ENCODE results near the gene FKBP6. TPM values are rescaled to one million over a fixed set of nuclear protein-coding genes. Genes with fewer than 3 reads are reported as not detected.
A peak's percentile ranks its signal among the peaks of the same experiment; 100 is the strongest.
"Not testable (repeated sequence)": the region's sequence is repeated elsewhere in the genome, so short reads cannot be mapped to it uniquely, and the experiment has no call there.

FKBP6 gene
- polyA plus RNA-seq, 1 donor from 2014 or later, result not detected

DNA sequence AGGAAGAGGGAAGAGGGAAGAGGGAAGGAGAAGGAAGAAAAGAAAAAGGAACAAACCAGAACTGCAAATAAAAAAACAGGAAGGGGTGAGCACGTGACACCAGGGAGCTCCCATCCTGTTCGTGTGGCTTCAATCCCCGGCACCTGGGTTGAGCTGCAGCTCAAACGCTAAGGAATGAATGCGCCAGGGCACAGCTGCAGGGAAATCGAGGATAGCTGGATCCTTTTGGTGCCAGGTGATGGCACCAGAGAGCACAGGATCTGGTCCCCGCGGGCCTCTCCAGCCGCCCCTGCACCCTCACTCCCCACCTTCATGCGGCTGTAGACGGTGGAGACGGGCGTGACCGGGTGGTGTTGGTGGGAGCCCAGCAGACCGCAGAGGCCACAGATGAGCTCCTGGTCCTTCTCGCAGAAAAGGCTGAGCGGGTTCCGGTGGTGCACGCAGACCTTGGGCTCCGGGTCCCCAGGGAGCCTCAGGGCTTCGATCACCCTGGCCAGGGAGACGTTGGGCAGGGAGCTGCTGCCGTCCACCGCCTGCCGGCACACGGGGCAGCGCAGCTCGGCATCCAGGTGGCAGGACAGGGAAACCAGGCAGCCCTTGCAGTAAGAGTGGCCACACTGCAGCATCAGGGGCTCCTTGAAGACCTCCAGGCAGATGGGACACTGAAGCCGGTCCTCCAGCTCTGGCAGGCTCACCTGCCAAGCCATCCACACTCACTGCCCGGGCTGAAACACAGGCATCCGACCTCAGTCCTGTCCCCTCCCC lies 3.7 kb upstream of the FKBP6 start:
- not testable (repeated sequence) for H3K9me3 ChIP-seq (ENCODE audit: low read length); H3F3A ChIP-seq (ENCODE audit: insufficient read depth, low read length, poor library complexity, severe bottlenecking); H3K9ac ChIP-seq (ENCODE audit: low read length); H3K4me2 ChIP-seq (ENCODE audit: low read length); H3K79me2 ChIP-seq (replicated peaks; ENCODE audit: insufficient read depth, low read length); H3K27ac ChIP-seq (ENCODE audit: low read length); H3K27me3 ChIP-seq (ENCODE audit: insufficient read depth, low read depth, low read length); H3K4me3 ChIP-seq (ENCODE audit: low read length); H3K36me3 ChIP-seq (ENCODE audit: insufficient read depth, low read length); H2AFZ ChIP-seq (ENCODE audit: low read depth, low read length); H4K20me1 ChIP-seq (ENCODE audit: insufficient read depth); H3K9me2 ChIP-seq (ENCODE audit: insufficient read depth, low read length)
- TF ChIP-seq RAD21 (conservative IDR thresholded peaks at IDR 0.05), result peak; percentile 29
- TF ChIP-seq SMC3 (conservative IDR thresholded peaks at IDR 0.05; ENCODE audit: poor library complexity), result peak; percentile 35
- TF ChIP-seq CTCF (IDR thresholded peaks at IDR 0.05; ENCODE audit: poor library complexity, severe bottlenecking), result peak; percentile 51

DNA sequence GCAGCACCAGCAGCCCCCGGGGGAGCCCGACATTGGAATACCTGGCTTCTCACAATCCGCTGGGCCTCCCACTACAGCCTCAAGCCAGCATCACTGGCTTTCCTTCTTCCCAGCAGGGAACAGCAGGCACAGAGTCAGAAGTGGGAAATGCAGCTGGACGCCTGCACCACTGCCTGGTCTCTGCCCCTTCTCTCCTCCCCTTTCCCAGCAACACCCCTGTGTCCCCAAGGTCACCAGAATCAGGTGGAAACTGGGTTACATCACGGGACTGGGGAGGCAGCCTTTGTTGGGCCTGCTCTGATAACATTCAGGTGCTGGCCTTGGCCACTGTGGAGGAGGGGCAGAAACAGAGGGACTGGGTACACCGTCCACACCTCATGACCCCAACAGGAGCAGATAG lies 2.5 kb upstream of the FKBP6 start:
- H3K9me2 ChIP-seq (ENCODE audit: insufficient read depth, low read length); H3K27me3 ChIP-seq (ENCODE audit: insufficient read depth, low read depth, low read length); H3K4me2 ChIP-seq (ENCODE audit: low read length); H3K9ac ChIP-seq (ENCODE audit: low read length); H3K9me3 ChIP-seq (ENCODE audit: low read length); H4K20me1 ChIP-seq (ENCODE audit: insufficient read depth); H3K79me2 ChIP-seq (replicated peaks; ENCODE audit: insufficient read depth, low read length); H3K27ac ChIP-seq (ENCODE audit: low read length); H3K4me3 ChIP-seq (ENCODE audit: low read length); H3K36me3 ChIP-seq (ENCODE audit: insufficient read depth, low read length); H3F3A ChIP-seq (ENCODE audit: insufficient read depth, low read length, poor library complexity, severe bottlenecking); H2AFZ ChIP-seq (ENCODE audit: low read depth, low read length): not testable (repeated sequence)

DNA sequence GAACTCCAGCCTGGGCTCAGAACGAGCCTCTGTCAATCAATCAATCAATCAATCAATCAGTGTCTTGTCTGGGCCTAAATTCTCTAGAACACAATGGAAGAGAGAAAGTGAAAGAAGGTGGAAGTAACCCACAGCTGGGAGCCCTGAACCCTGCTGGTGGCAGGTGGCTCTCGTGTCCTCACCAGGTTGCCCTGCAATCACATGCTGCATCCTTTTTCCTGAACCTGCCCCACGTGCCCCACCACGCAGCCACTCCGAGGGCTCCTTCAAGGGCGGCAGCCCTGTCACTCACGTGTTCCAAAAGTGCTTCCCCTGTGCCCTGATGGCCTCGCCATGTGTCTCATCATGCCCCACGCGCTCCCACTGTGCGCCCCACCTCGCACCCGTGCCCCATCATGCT lies 512 bp upstream of the FKBP6 start:
- not testable (repeated sequence) for H3F3A ChIP-seq (ENCODE audit: insufficient read depth, low read length, poor library complexity, severe bottlenecking); H3K79me2 ChIP-seq (replicated peaks; ENCODE audit: insufficient read depth, low read length); H2AFZ ChIP-seq (ENCODE audit: low read depth, low read length); H4K20me1 ChIP-seq (ENCODE audit: insufficient read depth); H3K27me3 ChIP-seq (ENCODE audit: insufficient read depth, low read depth, low read length); H3K9ac ChIP-seq (ENCODE audit: low read length); H3K36me3 ChIP-seq (ENCODE audit: insufficient read depth, low read length); H3K4me2 ChIP-seq (ENCODE audit: low read length); H3K9me2 ChIP-seq (ENCODE audit: insufficient read depth, low read length); H3K4me3 ChIP-seq (ENCODE audit: low read length); H3K27ac ChIP-seq (ENCODE audit: low read length); H3K9me3 ChIP-seq (ENCODE audit: low read length)

- H3F3A ChIP-seq (ENCODE audit: insufficient read depth, low read length, poor library complexity, severe bottlenecking), result no peaks in the 10 kb centered on the region
- H3K36me3 ChIP-seq (ENCODE audit: insufficient read depth, low read length), result no peaks in the 10 kb centered on the region
- no peak overlapping the region for H3K4me3 ChIP-seq (ENCODE audit: low read length)
Observed at GRCh38 chr7:73328696-73329095, 735 bp downstream of the FKBP6 start.

More at GRCh38 chr7:73328696-73329095, 735 bp downstream of the FKBP6 start:
- Histone ChIP-seq H2AFZ (ENCODE audit: low read depth, low read length) (no peak overlapping the region), H3K9me2 (ENCODE audit: insufficient read depth, low read length) (no peaks in the 10 kb centered on the region), H3K4me2 (ENCODE audit: low read length) (no peak overlapping the region), H3K9me3 (ENCODE audit: low read length) (no peaks in the 10 kb centered on the region), H3K27ac (ENCODE audit: low read length) (no peak overlapping the region), H3K27me3 (ENCODE audit: insufficient read depth, low read depth, low read length) (no peaks in the 10 kb centered on the region), H3K79me2 (replicated peaks; ENCODE audit: insufficient read depth, low read length) (no peaks in the 10 kb centered on the region), H3K9ac (ENCODE audit: low read length) (no peak overlapping the region), H4K20me1 (ENCODE audit: insufficient read depth) (no peaks in the 10 kb centered on the region)
- no peak for TF ChIP-seq POLR2AphosphoS5 (IDR thresholded peaks at IDR 0.05)
- TF ChIP-seq CTCF (IDR thresholded peaks at IDR 0.05; ENCODE audit: poor library complexity, severe bottlenecking), result no peak
- TF ChIP-seq SMC3 (conservative IDR thresholded peaks at IDR 0.05; ENCODE audit: poor library complexity), result no peak
- no peak for TF ChIP-seq EZH2 (IDR thresholded peaks at IDR 0.05; ENCODE audit: borderline replicate concordance, insufficient read depth, low read length, poor library complexity, severe bottlenecking)
- TF ChIP-seq TAF1 (IDR thresholded peaks at IDR 0.05; ENCODE audit: low read depth), result no peak
- TF ChIP-seq, protein P1, sequence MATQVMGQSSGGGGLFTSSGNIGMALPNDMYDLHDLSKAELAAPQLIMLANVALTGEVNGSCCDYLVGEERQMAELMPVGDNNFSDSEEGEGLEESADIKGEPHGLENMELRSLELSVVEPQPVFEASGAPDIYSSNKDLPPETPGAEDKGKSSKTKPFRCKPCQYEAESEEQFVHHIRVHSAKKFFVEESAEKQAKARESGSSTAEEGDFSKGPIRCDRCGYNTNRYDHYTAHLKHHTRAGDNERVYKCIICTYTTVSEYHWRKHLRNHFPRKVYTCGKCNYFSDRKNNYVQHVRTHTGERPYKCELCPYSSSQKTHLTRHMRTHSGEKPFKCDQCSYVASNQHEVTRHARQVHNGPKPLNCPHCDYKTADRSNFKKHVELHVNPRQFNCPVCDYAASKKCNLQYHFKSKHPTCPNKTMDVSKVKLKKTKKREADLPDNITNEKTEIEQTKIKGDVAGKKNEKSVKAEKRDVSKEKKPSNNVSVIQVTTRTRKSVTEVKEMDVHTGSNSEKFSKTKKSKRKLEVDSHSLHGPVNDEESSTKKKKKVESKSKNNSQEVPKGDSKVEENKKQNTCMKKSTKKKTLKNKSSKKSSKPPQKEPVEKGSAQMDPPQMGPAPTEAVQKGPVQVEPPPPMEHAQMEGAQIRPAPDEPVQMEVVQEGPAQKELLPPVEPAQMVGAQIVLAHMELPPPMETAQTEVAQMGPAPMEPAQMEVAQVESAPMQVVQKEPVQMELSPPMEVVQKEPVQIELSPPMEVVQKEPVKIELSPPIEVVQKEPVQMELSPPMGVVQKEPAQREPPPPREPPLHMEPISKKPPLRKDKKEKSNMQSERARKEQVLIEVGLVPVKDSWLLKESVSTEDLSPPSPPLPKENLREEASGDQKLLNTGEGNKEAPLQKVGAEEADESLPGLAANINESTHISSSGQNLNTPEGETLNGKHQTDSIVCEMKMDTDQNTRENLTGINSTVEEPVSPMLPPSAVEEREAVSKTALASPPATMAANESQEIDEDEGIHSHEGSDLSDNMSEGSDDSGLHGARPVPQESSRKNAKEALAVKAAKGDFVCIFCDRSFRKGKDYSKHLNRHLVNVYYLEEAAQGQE (IDR thresholded peaks at IDR 0.05; ENCODE audit: borderline replicate concordance), result no peak
- TF ChIP-seq EP300 (conservative IDR thresholded peaks at IDR 0.05; ENCODE audit: poor library complexity, severe bottlenecking), result no peak

All from neural cell (in vitro differentiated cells).